ENCODE measurements around the gene ASIP. TPM values are rescaled to one million over a fixed set of nuclear protein-coding genes. Genes with fewer than 3 reads are reported as not detected.

The ASIP gene
- not detected in 3 replicates for polyA plus RNA-seq
- not detected for polyA plus RNA-seq (2011; ENCODE audit: low read depth)
- polyA plus RNA-seq (2011; cell fraction: cytosol; rRNA removed): not detected in 2 replicates
- polyA plus RNA-seq (2011; cell fraction: nucleus; rRNA removed): not detected in 2 replicates
- polyA plus RNA-seq (2012; ENCODE audit: low replicate concordance): not detected in 2 replicates
- polyA minus RNA-seq: not detected in 3 replicates
- polyA minus RNA-seq (2011; cell fraction: cytosol; rRNA and poly(A)+ RNA removed): not detected
- not detected in 2 replicates for polyA minus RNA-seq (2011; cell fraction: nucleus; rRNA and poly(A)+ RNA removed)

DNA sequence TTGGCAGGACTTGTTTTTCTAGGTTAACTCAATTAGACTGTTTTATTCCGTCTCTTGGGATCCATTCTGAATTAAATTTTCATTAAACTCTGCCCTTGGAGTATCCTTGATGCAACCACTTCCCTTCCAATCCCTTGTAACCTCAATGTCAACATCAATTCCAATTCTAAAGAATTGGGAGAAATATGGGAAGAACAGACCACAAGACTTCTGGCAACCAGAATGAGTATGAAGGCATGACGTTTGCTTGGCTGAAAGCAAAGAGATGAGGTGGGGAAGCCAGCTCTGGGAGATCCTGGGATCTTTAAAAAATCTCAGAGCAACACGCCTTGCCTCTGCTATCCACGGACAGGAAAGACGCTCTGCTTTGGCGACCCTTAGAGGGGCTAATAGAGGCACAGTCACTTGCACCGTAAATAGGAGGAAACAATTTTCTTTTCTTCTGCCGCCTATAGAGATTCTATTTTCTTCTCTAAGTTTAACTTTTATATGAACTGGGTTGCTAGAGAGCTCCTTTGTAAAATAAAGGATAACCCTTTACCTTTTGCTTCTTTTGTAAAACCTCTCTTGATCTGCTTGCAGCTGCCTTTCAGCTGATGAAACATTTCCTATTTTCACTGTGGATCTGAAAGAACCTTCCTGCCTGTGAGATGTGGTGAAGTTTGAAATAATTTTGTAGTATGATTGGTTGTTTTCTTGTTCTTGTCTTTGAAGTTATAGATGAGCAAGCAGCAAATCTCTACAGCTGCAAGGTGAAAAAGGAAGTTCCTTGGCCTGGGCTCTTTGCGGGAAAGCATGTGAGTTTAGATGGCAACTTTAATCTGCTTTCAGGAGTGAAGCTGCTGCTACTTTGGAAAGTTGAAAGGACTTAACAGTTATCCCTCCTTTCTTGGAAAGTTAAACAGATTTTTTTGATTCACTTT lies at the start of gene ASIP:
Gene ASIP (plus strand): TSS at position 731 of the 923 bp plus-strand sequence. CDS start 18,952 bp downstream, outside the sequence.
- no peak within 1 kb of the TSS for H3K27ac ChIP-seq (ENCODE audit: control insufficient read depth, insufficient read depth, low read length)
- H3K9me1 ChIP-seq (ENCODE audit: control insufficient read depth, extremely low read depth, insufficient read depth, low read length): no peaks in the 10 kb centered on the region
- no peaks in the 10 kb centered on the region for H3K79me2 ChIP-seq (ENCODE audit: control insufficient read depth, insufficient read depth, low read length)
- H2AFZ ChIP-seq (ENCODE audit: control insufficient read depth, low read length): no peak within 1 kb of the TSS
- no peak within 1 kb of the TSS for H3K9ac ChIP-seq (ENCODE audit: control insufficient read depth, extremely low read depth, insufficient read depth, low read length)
- no peaks in the 10 kb centered on the region for H3K36me3 ChIP-seq (ENCODE audit: control insufficient read depth in 2 of 2, extremely low read depth in 1 of 2, insufficient read depth in 2 of 2, low read length in 2 of 2)
- H3K27me3 ChIP-seq (ENCODE audit: control insufficient read depth, extremely low read depth, insufficient read depth, low read length): peaks cover 26% of the 10 kb centered on the region
- H4K20me1 ChIP-seq (ENCODE audit: control insufficient read depth, extremely low read depth, insufficient read depth, low read length): no peaks in the 10 kb centered on the region
- FAIRE-seq (no peak), DNase-seq (ENCODE audit: low read depth, low spot score) (no peak)
- H3K4me3 ChIP-seq (ENCODE audit: control insufficient read depth in 2 of 3, extremely low read depth in 1 of 3, insufficient read depth in 2 of 3, low read depth in 1 of 3, low read length in 3 of 3): no peak within 1 kb of the TSS
- no peaks in the 10 kb centered on the region for H3K4me1 ChIP-seq (ENCODE audit: control insufficient read depth, extremely low read depth, insufficient read depth, low read length)
- no peaks in the 10 kb centered on the region for H3K9me3 ChIP-seq (ENCODE audit: control insufficient read depth, low read depth, low read length)
- no peak within 1 kb of the TSS for H3K4me2 ChIP-seq (ENCODE audit: control insufficient read depth, extremely low read depth, insufficient read depth, low read depth, low read length)
- TF ChIP-seq EZH2 (IDR thresholded peaks at IDR 0.05; ENCODE audit: low read length): no peak
- TF ChIP-seq CTCF (optimal IDR thresholded peaks at IDR 0.05 in 1 of 3, IDR thresholded peaks at IDR 0.05 in 1 of 3, conservative IDR thresholded peaks at IDR 0.05 in 1 of 3; ENCODE audit: extremely low read depth in 1 of 3, insufficient read depth in 2 of 3, low read length in 3 of 3): no peak
- dilution Hi-C loops (cut with MboI; ENCODE audit: extremely low pct_ligation_motif_present, low sequenced_read_pairs): no loop called here

- no peak for FAIRE-seq
- Histone ChIP-seq H3K4me3 (ENCODE audit: control insufficient read depth in 2 of 3, extremely low read depth in 1 of 3, insufficient read depth in 2 of 3, low read depth in 1 of 3, low read length in 3 of 3) (no peak overlapping the region), H2AFZ (ENCODE audit: control insufficient read depth, low read length) (no peak overlapping the region)
These were observed 48.2 kb upstream of the ASIP start for GRCh38 chr20:34193051-34193450.

More at GRCh38 chr20:34193051-34193450, 48.2 kb upstream of the ASIP start:
- dilution Hi-C loops (cut with MboI; ENCODE audit: extremely low pct_ligation_motif_present, low sequenced_read_pairs): no loop called here
- no peaks in the 10 kb centered on the region for H3K9me3 ChIP-seq (ENCODE audit: control insufficient read depth, low read depth, low read length)
- peaks cover 21% of the 10 kb centered on the region for H3K27me3 ChIP-seq (ENCODE audit: control insufficient read depth, extremely low read depth, insufficient read depth, low read length)
- H4K20me1 ChIP-seq (ENCODE audit: control insufficient read depth, extremely low read depth, insufficient read depth, low read length): no peaks in the 10 kb centered on the region
- no peaks in the 10 kb centered on the region for H3K9me1 ChIP-seq (ENCODE audit: control insufficient read depth, extremely low read depth, insufficient read depth, low read length)
- no peak for TF ChIP-seq CTCF (optimal IDR thresholded peaks at IDR 0.05 in 1 of 3, IDR thresholded peaks at IDR 0.05 in 1 of 3, conservative IDR thresholded peaks at IDR 0.05 in 1 of 3; ENCODE audit: extremely low read depth in 1 of 3, insufficient read depth in 2 of 3, low read length in 3 of 3)
- TF ChIP-seq EZH2 (IDR thresholded peaks at IDR 0.05; ENCODE audit: low read length): no peak
- H3K9ac ChIP-seq (ENCODE audit: control insufficient read depth, extremely low read depth, insufficient read depth, low read length): no peak overlapping the region
- H3K79me2 ChIP-seq (ENCODE audit: control insufficient read depth, insufficient read depth, low read length): no peaks in the 10 kb centered on the region
- DNase-seq (ENCODE audit: low read depth, low spot score): no peak
- H3K36me3 ChIP-seq (ENCODE audit: control insufficient read depth in 2 of 2, extremely low read depth in 1 of 2, insufficient read depth in 2 of 2, low read length in 2 of 2): no peaks in the 10 kb centered on the region
- no peak overlapping the region for H3K27ac ChIP-seq (ENCODE audit: control insufficient read depth, insufficient read depth, low read length)
- no peaks in the 10 kb centered on the region for H3K4me1 ChIP-seq (ENCODE audit: control insufficient read depth, extremely low read depth, insufficient read depth, low read length)
- H3K4me2 ChIP-seq (ENCODE audit: control insufficient read depth, extremely low read depth, insufficient read depth, low read depth, low read length): no peak overlapping the region

All from keratinocyte (primary cell).